Mesenchymal stem cell (in vitro differentiated cells and primary cell): Measurements from ENCODE around the gene MMS22L.

Experiments used
- DNase-seq: peaks from one replicate; pipeline ENCODE4 v3.0.0-alpha.2; 2013
- H2AFZ ChIP-seq: one replicate; pipeline ENCODE4 v1.6.1; 2013; ENCODE audit warnings: low read depth, mild to moderate bottlenecking, control low read depth, inconsistent platforms, low read length, moderate library complexity
- H2AK5ac ChIP-seq: 2 replicates; pipeline ENCODE4 v1.6.1; 2013; ENCODE audit warnings: low read length, moderate library complexity, mild to moderate bottlenecking, inconsistent platforms; ENCODE audit not compliant: severe bottlenecking
- H2BK120ac ChIP-seq: one replicate; pipeline ENCODE4 v1.6.1; 2013; ENCODE audit warnings: low read depth, mild to moderate bottlenecking, inconsistent platforms, low read length, moderate library complexity
- H2BK12ac ChIP-seq, 2 experiments: one replicate each; pipeline ENCODE4 v1.6.1; 2013; ENCODE audit warnings: inconsistent platforms in 2 of 2, low read length in 2 of 2, mild to moderate bottlenecking in 2 of 2, moderate library complexity in 2 of 2, control low read depth in 1 of 2
- H2BK15ac ChIP-seq: one replicate; pipeline ENCODE4 v1.6.1; 2013; ENCODE audit warnings: mild to moderate bottlenecking, low read depth, inconsistent platforms; ENCODE audit not compliant: poor library complexity, severe bottlenecking
- H2BK5ac ChIP-seq: 2 replicates; pipeline ENCODE4 v1.6.1; 2013; ENCODE audit warnings: low read depth, mild to moderate bottlenecking, low read length, control low read depth, inconsistent platforms; ENCODE audit not compliant: poor library complexity, severe bottlenecking
- H3K14ac ChIP-seq, 2 experiments: one replicate each; pipeline ENCODE4 v1.6.1; 2013; ENCODE audit warnings: inconsistent platforms in 2 of 2, low read length in 2 of 2, control low read depth in 1 of 2, mild to moderate bottlenecking in 1 of 2, moderate library complexity in 1 of 2
- H3K18ac ChIP-seq, 2 experiments: one replicate each; pipeline ENCODE4 v1.6.1; 2013; ENCODE audit warnings: inconsistent platforms in 2 of 2, low read length in 2 of 2, control low read depth in 1 of 2, low read depth in 1 of 2, mild to moderate bottlenecking in 1 of 2
- H3K23ac ChIP-seq, 2 experiments: one replicate each; pipeline ENCODE4 v1.6.1; 2013; ENCODE audit warnings: inconsistent platforms in 2 of 2, low read length in 2 of 2, mild to moderate bottlenecking in 2 of 2, moderate library complexity in 2 of 2, control low read depth in 1 of 2
- H3K27ac ChIP-seq: 2 replicates; pipeline ENCODE4 v1.5.1; 2013; ENCODE audit warnings: mild to moderate bottlenecking, moderate library complexity, low read length, control low read depth, inconsistent platforms; ENCODE audit not compliant: poor library complexity, severe bottlenecking
- H3K27me3 ChIP-seq, 2 experiments: 2 replicates each; pipeline versions ENCODE4 v1.6.1 to v1.7.0; 2013; ENCODE audit warnings: low read length in 2 of 2, mild to moderate bottlenecking in 2 of 2, moderate library complexity in 2 of 2, control low read depth in 1 of 2, inconsistent platforms in 1 of 2; ENCODE audit not compliant: control insufficient read depth in 1 of 2, insufficient read depth in 1 of 2
- H3K36me3 ChIP-seq, 2 experiments: 2 replicates each; pipeline versions ENCODE4 v1.6.1 to v1.7.0; 2013; ENCODE audit warnings: low read length in 2 of 2, control low read depth in 1 of 2, inconsistent platforms in 1 of 2, low read depth in 1 of 2, mild to moderate bottlenecking in 1 of 2; ENCODE audit not compliant: insufficient read depth in 2 of 2, control insufficient read depth in 1 of 2
- H3K4ac ChIP-seq, 2 experiments: one replicate each; pipeline ENCODE4 v1.6.1; 2013; ENCODE audit warnings: inconsistent platforms in 2 of 2, low read length in 2 of 2, mild to moderate bottlenecking in 2 of 2, moderate library complexity in 2 of 2, control low read depth in 1 of 2, low read depth in 1 of 2
- H3K4me1 ChIP-seq: 2 replicates; pipeline ENCODE4 v1.6.1; 2013; ENCODE audit warnings: low read depth, low read length, control low read depth; ENCODE audit not compliant: control insufficient read depth, insufficient read depth
- H3K4me2 ChIP-seq: 2 replicates; pipeline ENCODE4 v1.6.1; 2013; ENCODE audit warnings: low read length, mild to moderate bottlenecking, inconsistent platforms; ENCODE audit not compliant: poor library complexity, severe bottlenecking
- H3K4me3 ChIP-seq, 2 experiments: 2 replicates each; pipeline versions ENCODE4 v1.5.1 to v1.7.0; 2013; ENCODE audit warnings: low read length in 2 of 2, mild to moderate bottlenecking in 2 of 2, control low read depth in 1 of 2, low read depth in 1 of 2; ENCODE audit not compliant: insufficient read depth in 1 of 2
- H3K79me1 ChIP-seq: replicated peaks from 2 replicates; pipeline ENCODE4 v1.6.1; 2013; ENCODE audit warnings: mild to moderate bottlenecking, control low read depth, low read length, inconsistent platforms; ENCODE audit not compliant: poor library complexity, severe bottlenecking
- H3K9ac ChIP-seq: 2 replicates; pipeline ENCODE4 v1.7.0; 2013; ENCODE audit warnings: mild to moderate bottlenecking, low read length, moderate library complexity
- H3K9me3 ChIP-seq: 2 replicates; pipeline ENCODE4 v1.7.0; 2013; ENCODE audit warnings: mild to moderate bottlenecking, low read length; ENCODE audit not compliant: control insufficient read depth
- H4K8ac ChIP-seq: one replicate; pipeline ENCODE4 v1.6.1; 2013; ENCODE audit warnings: inconsistent platforms, mild to moderate bottlenecking, low read length, moderate library complexity
- H4K91ac ChIP-seq: one replicate; pipeline ENCODE4 v1.6.1; 2013; ENCODE audit warnings: mild to moderate bottlenecking, low read length, inconsistent platforms
- WGBS: methylation state at CpG from one replicate; pipeline ENCODE4 v1.1.7; 2013; ENCODE audit warnings: mixed read lengths; 5-methylcytosine and 5-hydroxymethylcytosine counted together

The MMS22L gene

GRCh38 chr6:97218912-97219311 lies 64.1 kb downstream of the MMS22L start:
- no peak overlapping the region for H3K4me2 ChIP-seq
- no peak overlapping the region for H3K18ac ChIP-seq
- no peak overlapping the region for H3K14ac ChIP-seq
- H3K23ac ChIP-seq = no peak overlapping the region
- no peak overlapping the region for H3K9ac ChIP-seq
- no peak overlapping the region for H2BK5ac ChIP-seq
- no peak overlapping the region for H3K4ac ChIP-seq
- no peak overlapping the region for H4K8ac ChIP-seq
- peaks cover 2% of the 10 kb centered on the region for H3K4me1 ChIP-seq
- no peak overlapping the region for H4K91ac ChIP-seq
- H3K27me3 ChIP-seq = no peaks in the 10 kb centered on the region
- no peak overlapping the region for H2BK12ac ChIP-seq
- DNase-seq = no peak
- no peak overlapping the region for H2AFZ ChIP-seq
- no peak overlapping the region for H3K4me3 ChIP-seq
- no peak overlapping the region for H2BK15ac ChIP-seq
- H2BK120ac ChIP-seq = no peak overlapping the region
- H3K79me1 ChIP-seq = peaks cover 3% of the 10 kb centered on the region
- H3K9me3 ChIP-seq = no peaks in the 10 kb centered on the region
- no peak overlapping the region for H2AK5ac ChIP-seq
- 85% methylated on average over 2 of the region's 4 CpGs for WGBS
- no peaks in the 10 kb centered on the region for H3K36me3 ChIP-seq
- no peak overlapping the region for H3K27ac ChIP-seq

- Histone ChIP-seq H3K18ac (no peak overlapping the region), H2BK120ac (no peak overlapping the region), H3K9ac (peak overlapping the region; percentile 11), H3K14ac (no peak overlapping the region), H2BK15ac (no peak overlapping the region), H3K23ac (no peak overlapping the region), H4K8ac (peak overlapping the region; percentile 69), H3K9me3 (no peaks in the 10 kb centered on the region), H3K79me1 (peaks cover 4% of the 10 kb centered on the region), H3K36me3 (no peaks in the 10 kb centered on the region), H2AFZ (no peak overlapping the region), H3K4me3 (no peak overlapping the region), H2BK12ac (no peak overlapping the region), H3K4ac (no peak overlapping the region), H3K27me3 (no peaks in the 10 kb centered on the region), H2AK5ac (no peak overlapping the region), H3K4me1 (peaks cover 2% of the 10 kb centered on the region), H3K4me2 (no peak overlapping the region), H2BK5ac (no peak overlapping the region), H4K91ac (no peak overlapping the region), H3K27ac (no peak overlapping the region)
- DNase-seq = peak; percentile 62
- 67% methylated on average over 6 of the region's 6 CpGs for WGBS
These were observed 67.8 kb downstream of the MMS22L start for GRCh38 chr6:97215157-97215769.

DNA sequence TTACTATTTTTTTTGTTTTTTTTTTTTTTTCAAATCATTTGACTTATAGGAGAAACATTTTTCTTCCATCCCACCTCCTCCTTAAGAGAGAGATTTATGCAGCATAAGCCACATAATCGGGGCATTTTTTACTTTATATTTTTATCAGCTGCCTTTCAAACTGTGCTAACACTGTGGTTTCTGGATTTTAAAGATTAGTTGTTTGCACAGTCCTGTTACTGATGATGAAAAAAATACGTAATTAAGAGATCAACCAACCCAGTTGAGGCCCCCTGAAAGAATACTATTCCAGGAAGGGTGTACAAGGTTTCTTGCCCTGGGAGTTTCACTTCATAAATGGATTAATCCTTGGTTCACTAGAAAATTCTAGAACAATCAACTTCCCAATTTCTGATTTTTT lies 68.3 kb downstream of the MMS22L start:
- no peaks in the 10 kb centered on the region for H3K27me3 ChIP-seq
- H3K4ac ChIP-seq = no peak overlapping the region
- no peaks in the 10 kb centered on the region for H3K36me3 ChIP-seq
- no peaks in the 10 kb centered on the region for H3K9me3 ChIP-seq
- H2BK5ac ChIP-seq = no peak overlapping the region
- no peak overlapping the region for H4K8ac ChIP-seq
- no peak overlapping the region for H3K4me3 ChIP-seq
- no peak for DNase-seq
- peak overlapping the region; percentile 55 for H3K9ac ChIP-seq
- H3K14ac ChIP-seq = no peak overlapping the region
- no peak overlapping the region for H2BK120ac ChIP-seq
- no peak overlapping the region for H3K27ac ChIP-seq
- H4K91ac ChIP-seq = no peak overlapping the region
- no peak overlapping the region for H2AFZ ChIP-seq
- peaks cover 4% of the 10 kb centered on the region for H3K79me1 ChIP-seq
- no peak overlapping the region for H2BK12ac ChIP-seq
- H3K4me1 ChIP-seq = peaks cover 2% of the 10 kb centered on the region
- WGBS = 50% methylated on average over 1 of the region's 2 CpGs
- H3K23ac ChIP-seq = no peak overlapping the region
- H3K18ac ChIP-seq = no peak overlapping the region
- no peak overlapping the region for H3K4me2 ChIP-seq
- H2BK15ac ChIP-seq = no peak overlapping the region
- no peak overlapping the region for H2AK5ac ChIP-seq

- Histone ChIP-seq H3K27me3 (no peaks in the 10 kb centered on the region), H3K23ac (no peak overlapping the region), H2BK120ac (no peak overlapping the region), H3K4me3 (no peak overlapping the region), H3K9ac (no peak overlapping the region), H2AK5ac (no peak overlapping the region), H3K18ac (no peak overlapping the region), H3K36me3 (no peaks in the 10 kb centered on the region), H2BK15ac (no peak overlapping the region), H4K91ac (no peak overlapping the region), H2BK5ac (no peak overlapping the region), H3K4ac (no peak overlapping the region), H3K4me2 (no peak overlapping the region), H3K9me3 (no peaks in the 10 kb centered on the region), H2AFZ (no peak overlapping the region), H4K8ac (no peak overlapping the region), H3K14ac (no peak overlapping the region), H3K27ac (no peak overlapping the region), H3K79me1 (peaks cover 3% of the 10 kb centered on the region), H2BK12ac (no peak overlapping the region), H3K4me1 (no peaks in the 10 kb centered on the region)
- no peak for DNase-seq
These were observed 75.6 kb downstream of the MMS22L start for GRCh38 chr6:97207383-97207782.
